Embryonic facial prominence (tissue), 1 donor: ENCODE measurements around the gene THAP3.
"Not testable (repeated sequence)": the region's sequence is repeated elsewhere in the genome, so short reads cannot be mapped to it uniquely, and the experiment has no call there.

Experiments
- DNase-seq: peaks from one replicate; pipeline ENCODE4 v3.0.0-alpha.2; 2016; ENCODE audit errors: extremely low spot score

Gene THAP3

DNA sequence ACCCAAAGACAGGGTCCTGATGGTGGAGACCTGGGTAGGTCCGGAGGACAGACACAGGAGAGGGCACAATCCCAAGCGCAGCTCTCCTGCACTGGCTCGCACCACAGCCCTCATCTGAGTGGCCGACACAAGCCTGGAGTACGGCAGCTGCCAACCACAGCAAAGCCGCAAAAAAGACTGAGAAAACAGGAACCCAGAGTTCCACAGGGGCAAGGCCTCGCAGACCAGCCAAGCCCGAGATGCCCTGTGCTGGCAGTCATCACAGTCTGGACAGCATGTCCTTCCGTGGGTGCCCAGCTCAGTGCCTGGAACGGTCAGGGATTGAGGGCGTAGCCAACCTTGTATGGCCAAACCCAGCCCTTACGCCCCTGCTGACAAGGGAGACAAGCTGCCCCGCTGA, 33.4 kb upstream of the THAP3 start:
- DNase-seq: no peak

DNA sequence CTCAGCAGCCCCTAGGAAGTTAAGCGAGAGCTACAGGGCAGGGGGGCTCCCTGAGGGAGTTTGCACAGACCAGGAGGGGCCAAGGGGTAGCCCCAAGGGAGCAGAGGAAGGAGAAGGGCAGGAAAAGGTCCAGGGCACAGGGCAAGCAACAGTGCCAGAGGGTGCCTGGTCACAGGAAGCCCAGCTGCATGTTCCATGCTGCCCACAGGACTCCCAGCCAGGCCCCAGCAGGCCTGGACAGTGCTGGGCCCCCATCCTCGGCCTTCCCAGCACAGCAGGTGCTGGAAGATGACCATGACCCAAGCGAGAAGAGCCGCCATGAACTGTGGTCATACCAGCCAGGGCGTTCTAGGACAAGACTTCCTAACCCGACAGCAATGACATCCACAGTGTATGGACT, 33.0 kb upstream of the THAP3 start:
- DNase-seq: no peak

DNA sequence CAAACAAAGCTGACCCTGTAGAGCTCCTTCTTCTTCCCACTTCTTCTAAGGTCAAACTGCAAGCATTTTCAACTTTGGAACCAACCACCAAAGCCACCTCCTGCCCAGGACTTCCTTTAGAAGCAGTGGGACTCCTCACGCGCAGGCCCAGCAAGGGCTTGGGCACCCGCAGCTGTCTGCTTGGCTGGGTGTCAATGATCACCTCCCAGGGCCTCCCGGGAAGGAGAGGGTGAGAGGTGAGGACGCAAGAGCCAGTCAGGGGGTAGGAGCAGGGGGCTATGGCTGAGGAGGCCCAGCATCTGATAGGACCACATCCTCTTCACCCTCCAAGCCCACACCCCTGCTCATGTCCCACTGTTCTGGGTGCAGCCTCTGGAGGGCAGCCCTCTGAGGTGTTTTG, 32.2 kb upstream of the THAP3 start:
- no peak for DNase-seq

DNA sequence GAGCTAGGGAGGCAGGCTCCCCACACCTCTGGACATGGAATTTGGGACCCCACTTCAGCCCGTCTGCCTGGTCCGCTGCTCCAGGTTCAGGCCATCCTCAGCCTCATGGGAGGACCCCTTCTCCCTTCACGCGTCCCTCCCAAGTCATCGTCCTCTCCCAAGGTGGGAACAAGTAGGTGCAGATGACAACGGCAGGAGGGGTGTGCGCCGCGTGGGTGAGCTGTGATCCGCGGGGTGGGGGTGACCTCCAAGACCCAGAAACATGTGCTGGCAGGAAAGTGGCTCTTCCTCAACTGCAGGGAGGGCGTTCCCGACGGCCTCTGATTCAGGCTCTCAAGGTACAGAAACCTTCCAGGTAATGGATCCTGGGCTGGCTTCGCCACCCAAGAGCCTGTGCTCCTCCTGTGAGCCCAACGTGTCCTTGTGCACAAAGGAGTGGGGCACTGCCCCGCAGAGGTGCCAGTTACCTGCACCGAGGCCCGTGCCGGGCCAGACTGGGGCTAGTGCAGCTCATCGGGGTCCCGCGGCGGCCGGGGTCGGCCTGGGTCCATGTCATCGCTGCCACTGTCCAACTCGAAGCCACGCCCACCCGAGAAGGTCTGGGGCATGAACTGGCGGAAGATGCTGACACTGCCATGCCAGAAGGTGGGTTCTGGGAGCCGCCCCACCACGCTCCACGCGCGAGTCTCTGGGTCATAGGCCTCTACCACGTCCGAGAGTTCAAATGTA, 31.6 kb upstream of the THAP3 start:
- DNase-seq: no peak

DNA sequence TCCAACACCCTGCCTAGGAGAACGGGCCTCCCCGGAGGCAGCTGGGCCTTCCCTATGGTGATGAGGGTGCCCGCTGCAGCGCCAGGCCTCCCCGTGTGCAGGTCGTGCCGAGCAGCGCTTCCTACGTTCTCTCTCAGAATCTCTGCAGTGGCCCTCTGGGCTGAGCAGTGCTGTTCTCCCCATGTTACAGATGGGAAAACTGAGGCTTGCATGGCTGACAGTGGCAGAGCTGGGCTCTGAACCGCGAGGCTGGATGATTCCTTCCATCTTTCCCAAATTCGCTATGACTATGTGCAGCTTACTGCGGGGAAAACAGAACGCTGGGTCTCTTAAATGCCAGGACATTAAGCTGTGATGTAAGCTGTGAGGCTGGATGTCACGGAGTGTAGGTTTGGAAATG, 30.9 kb upstream of the THAP3 start:
- DNase-seq: no peak

DNA sequence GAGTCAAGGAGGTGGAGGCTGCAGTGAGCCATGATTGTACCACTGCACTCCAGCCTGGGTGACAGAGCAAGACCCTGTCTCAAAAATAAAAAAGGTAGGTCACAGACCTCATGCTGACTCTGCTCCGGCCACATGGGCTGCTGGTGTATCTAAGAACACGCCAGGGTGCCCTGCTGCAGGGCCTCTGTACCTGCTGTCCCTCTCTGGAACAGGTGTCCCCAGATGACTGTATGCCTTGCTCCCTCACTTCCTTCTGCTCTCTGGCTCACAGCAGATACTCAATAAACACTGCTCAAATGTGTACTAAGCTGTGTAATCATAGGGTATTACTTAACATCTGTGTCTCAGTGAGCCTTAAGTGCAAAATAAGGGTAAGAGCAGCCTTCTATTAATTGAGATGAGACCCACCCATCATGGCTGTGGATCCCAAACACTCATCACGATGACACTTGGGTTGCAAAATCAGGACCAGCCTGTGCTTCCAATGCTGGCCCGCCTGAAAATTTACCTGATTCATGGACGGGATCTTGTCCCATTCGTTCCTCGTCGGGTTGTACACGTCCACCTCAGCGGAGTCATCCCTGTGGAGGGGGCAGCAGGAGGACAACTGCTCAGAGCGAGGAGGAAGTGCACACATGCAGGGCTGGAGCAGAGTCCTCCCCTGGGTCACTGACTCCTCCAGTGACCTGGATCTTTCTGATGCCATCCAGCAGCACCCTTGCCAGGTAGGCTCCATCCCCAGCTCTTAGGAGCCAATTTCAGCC, 29.5 kb upstream of the THAP3 start:
- no peak for DNase-seq

DNA sequence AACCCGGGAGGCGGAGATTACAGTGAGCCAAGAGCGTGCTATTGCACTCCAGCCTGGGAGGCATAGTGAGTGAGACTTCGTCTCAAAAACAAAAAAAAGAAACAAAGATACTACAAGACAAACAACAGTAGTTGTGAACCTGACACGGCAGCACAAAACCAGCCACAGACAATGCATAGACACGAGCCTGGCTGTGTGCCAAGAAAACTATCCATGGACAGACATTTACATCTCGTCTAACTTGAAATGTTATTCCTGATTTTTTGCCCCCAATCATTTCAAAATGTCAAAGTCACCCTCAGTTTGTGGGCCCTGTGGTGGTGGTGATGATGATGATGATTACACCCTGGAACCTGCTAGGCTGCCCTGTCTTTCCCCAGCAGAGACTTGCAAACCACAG, 28.3 kb upstream of the THAP3 start:
- no peak for DNase-seq

DNA sequence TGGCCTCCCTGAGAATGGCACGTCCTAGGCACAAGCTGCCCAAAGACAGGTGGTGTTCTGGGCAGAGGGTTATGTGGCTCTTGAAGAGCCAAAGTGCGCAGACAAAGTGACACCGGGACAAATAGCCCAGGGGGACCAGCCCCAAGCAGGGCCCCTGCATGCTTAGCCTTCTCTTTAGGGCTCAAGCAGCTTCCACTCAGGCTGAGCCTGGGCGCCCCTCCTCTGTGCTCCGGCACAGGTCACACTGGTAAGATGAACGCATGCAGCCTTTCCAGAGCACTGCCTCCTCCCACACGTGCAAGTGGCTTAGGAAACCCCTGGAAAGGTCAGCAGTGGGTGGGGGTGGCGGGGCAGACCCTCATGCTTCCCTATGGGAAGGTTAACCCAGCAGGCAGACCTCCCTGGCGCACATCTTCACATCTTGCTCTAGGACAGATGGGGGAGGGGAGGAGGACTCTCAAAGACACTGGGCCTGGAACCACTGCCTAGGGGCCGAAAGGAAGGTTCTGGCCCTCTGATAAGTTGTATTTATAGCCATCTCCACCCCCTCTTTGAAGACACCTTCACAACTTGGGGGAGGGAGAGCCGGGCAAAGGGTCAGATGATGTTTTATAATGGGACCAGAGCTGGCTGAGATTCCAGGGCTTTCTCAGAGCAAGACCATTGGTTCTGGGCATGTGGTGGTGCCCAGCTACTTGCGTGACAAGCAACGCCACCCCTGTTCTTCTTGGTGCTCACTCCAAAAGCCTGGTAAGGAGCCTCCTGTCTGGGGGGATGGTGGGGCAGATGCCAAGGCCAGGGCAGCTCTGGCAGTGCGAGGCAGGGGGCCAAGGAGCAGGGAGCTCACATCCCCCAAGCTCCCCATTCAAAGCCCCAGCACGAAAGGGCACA, 27.5 kb upstream of the THAP3 start:
- no peak for DNase-seq

DNA sequence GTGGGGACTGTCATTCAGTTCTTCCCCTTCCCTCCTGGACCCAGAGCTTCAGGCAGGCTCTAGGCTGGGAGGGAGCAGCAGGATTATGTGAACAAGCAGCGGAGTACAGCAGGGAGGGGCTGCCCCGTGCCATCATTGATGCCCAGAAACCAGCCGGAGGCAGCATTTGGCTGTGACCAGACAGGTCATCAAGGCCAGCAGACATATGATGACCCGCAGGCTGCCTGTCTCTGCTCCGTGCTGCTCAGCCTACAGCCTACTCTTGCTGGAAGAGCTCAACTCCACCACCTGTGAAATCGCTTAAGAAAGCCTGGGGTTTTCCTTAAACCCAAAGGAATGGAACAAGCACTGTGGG, 26.9 kb upstream of the THAP3 start:
- DNase-seq: no peak

DNA sequence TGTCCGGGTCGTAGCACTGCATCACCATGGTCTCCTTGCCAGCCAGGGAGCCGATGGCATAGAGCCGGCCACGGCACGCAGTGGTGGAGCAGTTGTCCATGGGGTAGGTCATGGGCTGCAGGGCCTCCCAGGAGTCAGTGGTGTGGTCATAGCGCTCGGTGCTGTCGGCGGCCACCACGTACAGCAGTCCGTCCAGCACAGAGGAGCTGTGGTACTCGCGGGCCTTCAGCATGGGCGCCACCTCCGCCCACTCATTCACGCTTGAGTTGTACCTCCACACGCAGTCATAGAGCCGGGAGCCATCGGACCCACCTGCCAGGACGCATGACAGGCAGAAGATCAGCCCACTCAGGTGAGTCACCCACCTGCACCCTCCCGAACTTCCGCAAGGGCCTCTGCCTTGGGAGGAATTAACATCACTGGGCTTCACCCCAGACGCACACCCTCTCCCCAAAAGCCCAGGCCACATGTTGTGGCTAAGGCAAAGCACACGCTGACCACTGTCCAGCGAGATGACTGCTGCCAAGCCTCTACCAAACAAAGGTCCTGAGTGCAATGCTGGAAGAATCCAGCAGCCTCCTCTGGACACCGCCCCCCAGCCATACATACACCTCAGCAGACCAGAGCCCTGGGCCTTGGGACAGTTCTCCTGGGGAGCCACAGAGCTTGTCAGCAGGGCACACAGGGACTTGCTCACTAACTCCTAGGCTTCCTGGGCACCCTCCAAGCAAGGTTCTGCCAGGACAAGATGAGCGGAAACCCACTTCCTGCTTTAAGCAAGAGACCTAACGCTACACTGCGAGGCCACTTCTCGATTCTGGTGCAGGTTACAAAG, 25.3 kb upstream of the THAP3 start:
- DNase-seq: no peak

DNA sequence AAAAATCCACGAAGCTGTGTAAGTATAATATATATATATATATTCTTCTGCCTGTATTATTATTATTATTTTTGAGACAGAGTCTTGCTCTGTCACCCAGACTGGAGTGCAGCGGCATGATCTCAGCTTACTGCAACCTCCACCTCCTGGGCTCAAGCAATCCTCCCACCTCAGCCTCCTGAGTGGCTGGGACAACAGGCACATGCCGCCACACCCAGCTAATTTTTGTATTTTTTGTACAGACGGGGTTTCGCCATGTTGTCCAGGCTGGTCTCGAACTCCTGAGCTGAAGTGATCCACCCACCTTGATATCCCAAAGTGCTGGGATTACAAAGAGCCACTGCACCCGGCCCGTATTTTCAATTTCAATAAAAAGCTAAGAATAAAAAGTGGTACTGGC, 24.7 kb upstream of the THAP3 start:
- not testable (repeated sequence) for DNase-seq

DNA sequence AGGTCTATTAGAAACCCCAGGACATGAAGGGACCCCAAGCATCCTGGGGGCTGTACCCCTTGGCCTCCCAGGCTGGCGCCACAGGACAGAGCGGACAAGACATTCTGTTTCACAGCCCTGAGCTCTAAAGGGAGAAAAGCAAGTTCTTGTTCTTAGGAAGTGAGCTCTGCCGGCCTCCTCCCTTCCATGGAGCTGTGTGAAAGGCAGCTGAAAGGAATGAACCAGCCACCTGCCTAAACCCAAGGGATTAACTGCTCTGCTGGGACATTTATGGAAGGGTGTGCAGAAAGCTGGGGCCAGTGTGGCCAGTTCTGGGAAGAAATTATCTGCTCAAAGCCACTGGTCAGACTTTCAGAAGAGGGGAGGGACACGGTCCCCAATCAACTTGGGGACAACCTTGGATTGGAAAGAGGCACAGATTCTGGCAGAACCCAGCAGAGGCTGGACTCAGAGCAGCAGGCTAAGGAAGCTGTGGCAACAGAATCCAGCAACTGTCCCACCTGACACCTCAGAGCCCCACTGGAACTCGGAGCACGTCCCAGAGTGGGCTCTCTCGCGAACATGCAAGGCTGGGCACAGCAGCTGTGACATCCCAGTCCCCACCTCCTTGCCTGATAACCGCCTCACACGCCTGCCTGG, 24.1 kb upstream of the THAP3 start:
- no peak for DNase-seq

DNA sequence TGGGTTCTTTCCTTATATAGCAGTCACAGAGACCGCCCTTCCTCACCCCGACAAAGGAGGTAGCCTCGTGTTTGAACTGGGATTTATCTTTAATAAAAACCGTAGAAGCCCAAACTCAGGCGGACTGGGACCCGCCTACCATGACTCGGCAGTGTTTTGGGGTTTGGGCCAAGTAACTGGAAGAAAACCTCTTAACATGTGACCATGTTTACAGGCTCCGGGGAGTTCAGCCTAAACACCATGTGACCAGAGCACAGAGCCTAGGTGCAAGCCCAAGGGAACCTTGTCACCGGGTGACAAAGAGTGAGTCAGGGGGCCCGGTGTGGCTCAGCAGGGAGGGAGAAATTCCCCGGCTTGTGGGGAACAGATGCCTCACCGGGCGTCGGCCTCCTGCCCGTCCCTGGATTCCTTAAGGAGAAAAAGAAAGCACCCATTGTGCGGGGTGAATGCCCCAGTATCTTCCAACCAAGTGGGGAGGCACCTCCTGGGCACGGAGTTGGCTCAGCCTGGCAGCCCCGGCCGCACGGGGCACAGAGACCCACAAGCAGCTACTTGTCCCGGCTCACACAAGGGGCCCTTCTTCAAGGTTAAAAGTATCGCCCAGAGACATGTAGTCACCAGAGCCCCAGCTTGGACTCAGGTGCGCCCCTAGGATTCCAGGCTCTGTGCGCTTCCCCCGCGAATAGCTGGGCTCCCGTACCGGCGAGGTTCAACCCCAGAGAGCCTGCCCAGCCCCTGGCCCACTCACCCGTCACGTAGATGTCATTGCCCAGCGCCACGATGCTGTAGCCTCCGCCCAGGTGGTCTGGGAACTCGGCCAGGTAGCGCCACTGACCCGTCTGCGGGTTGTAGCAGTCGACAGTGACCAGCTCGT, 23.4 kb upstream of the THAP3 start:
- peak; percentile 53 for DNase-seq

DNA sequence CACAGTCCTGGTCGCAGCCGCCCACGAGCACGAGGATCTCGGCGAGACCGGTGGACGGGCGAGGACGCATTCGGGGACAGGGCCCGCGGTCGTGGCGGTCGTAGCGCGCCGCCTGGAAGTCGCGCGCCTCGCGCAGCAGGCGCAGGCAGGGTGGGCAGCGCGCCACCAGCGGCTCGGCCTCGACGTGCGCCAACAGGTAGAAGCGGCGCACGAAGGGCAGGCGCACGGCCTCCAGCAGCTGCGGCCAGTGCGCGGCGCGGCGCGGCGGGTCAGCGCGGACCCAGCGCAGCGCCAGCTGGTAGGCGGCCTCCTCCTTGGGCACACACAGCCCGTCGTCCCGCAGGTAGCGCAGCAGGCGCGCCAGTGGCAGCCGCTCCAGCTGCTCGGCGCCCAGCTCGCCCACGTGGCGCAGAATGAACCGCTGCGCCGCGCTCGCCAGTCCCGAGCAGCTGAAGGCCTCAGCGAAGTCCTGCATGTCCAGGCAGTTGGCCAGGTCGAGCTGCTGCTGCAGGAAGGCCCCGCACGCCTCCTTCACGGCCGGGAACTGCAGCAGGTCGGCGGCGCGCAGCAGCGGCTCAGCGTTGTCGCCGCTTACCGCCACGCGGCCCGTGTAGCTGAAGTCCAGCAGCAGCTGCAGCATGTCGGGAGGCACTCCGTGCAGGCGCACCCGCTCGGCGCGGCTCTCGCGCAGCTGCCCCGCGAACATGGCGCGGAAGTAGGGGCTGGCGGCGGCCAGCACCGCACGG, 22.6 kb upstream of the THAP3 start:
- DNase-seq: no peak

DNA sequence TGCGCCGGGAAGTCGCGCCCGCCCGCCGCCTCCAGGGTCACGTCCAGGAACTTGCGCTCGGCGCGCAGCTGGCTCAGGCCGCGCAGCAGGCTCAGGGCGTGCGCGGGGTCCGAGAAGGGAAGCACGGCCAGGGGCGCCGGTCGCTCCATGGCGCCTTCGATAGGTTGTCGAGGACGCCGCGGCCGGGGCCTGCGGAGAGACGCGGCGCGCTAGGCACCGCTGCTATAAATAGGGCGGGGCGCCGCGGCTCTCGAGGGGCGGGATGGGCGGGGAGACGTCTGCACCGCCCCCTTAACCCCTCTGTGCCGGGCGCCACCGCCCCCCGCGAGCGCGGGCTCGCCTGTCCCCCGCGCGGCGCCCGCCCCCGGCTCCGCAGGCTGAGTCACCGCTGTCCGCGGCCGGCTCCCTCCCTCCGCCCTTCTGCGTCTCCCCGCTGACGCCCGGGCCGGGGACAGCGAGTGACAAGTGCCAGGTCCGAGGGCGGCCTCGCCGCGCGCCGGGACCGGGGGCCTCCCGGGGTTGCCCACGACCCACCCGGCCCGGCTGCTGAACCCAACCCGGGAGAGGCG, 21.9 kb upstream of the THAP3 start, which contains the start of gene KLHL21:
KLHL21 (minus strand) TSS at position 201 of the 569 bp plus-strand sequence; CDS start at position 149, 52 bp downstream.
- DNase-seq: peak; percentile 70

DNA sequence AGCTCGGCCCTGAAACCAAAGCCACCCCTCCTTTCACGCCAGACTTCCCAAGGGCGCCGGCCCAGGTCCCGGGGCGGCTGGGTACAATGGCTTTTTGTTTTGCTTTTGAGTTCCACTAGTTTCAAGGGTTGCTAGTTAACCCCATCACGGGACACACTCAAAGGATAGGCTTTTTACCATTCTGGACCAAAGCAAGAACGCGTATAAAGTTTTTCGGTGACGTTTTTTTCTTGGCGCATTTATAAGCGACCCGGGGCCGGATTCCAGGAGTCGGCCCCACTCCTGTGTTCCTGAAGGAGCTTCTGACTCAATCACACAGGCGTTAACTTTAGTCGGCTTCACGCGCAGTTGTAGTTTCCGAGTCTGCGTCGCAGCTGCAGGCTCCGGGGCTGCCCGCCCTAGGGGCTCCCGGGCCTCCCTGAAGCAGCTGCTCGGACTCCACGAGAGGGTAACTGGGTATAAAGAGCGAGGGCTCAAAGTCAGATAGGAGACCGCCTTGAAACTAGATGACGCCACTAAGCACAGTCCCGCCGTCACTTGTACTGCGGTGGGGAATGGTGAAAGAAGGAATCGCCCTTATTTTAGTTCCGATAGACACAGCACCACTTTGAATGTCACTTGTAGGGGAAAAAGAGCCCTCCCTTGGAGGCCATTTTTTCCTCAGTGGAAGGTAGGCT, 21.3 kb upstream of the THAP3 start:
- DNase-seq: peak; percentile 48

DNA sequence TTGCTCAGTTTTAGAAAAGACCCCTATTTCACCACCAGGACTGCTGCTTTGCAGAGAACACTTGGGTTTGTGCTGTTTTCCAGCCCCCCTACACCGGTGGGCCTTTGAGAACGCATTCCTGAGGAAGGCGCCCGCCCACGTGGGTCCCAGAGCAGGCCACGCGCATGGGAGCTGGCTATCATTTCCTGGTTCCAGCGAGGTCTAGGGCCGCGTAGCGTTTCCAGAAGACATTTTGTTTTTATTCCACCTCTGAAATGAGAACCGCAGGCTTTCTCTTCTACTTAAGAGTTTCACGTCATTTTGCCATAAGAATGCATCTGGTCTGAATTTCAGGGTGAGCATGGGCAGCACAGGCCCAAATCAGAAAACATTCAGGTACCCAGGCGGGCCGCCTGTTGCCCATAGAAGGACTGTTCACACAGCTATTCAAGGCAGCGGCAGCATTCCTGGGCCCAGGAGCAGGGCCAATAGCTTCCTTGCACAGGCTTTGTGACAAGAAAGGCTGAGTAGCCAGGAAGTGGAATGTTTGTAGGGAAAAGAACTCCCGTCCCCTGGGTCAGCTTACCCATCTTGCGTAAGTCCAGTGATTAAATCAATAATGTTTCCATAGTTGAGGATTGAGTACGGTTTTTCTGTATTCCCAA, 20.6 kb upstream of the THAP3 start:
- peak; percentile 76 for DNase-seq
